Suppressor macrophage (primary cell): Measurements from ENCODE around the gene ALOX12.
A peak's percentile ranks its signal among the peaks of the same experiment; 100 is the strongest.

Experiments used
- DNase-seq, 4 experiments: peaks; one replicate each; pipeline ENCODE4 v3.0.0-alpha.2; 2020 to 2022

Gene ALOX12

DNA sequence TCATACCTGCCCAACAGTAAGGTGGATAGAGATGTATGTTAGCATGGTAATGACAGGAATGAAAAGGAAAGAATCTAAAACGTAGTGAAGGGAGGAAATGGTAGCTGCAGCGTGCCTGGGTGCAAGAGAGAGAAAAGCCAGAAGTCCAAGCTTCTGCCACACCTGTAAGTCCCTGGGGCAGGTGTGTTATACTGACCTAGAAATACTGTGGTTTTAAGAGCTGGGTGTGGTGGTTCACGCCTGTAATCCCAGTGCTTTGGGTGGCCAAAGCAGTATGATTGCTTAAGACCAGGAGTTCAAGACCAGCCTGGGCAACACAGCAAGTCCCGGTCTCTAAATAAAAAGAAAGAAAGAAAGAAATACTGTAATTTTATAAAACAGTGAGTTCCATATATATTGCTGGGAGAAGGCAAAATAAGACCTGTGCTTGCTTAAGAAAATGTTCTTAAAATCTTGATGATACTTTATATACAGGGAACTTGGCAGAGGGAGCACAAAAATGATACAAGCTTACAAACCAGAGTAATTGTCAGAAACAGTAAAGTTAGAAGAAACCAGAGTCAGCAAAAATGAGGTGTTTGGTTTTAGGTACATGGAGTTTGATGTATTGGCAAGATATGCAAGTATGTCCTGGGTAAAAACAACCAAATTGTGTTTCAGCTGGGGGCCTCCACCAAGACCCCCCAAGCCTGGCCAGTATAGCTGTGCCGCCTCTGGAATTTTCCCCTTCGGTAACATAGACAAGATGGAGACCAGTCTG is 6.6 kb downstream of the ALOX12 start:
- DNase-seq = no peak

DNA sequence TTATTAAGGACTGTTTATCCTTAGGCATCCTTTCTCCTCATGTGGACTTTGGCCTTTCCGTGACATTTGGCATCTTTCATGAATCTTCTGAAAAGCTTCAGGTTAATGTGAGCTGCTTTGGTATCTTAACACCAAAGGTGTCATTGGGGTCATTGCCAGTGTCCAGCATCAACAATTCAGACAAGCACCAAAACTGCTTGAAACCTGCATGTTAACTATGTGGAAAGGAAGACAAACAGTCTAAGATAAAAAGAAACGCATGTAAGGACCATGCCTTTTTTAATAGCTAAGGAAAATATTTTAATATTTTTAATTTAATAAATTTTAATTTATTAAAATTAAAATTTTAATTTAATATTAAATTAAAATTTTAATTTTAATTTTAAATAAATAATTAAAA is 7.9 kb downstream of the ALOX12 start:
- DNase-seq = no peak

- DNase-seq = peak; percentile 61 to 85 (median 77)
Measured at GRCh38 chr17:7004398-7005253, 8.8 kb downstream of the ALOX12 start.

- DNase-seq = no peak
Measured at GRCh38 chr17:7005716-7006115, 9.9 kb downstream of the ALOX12 start.

DNA sequence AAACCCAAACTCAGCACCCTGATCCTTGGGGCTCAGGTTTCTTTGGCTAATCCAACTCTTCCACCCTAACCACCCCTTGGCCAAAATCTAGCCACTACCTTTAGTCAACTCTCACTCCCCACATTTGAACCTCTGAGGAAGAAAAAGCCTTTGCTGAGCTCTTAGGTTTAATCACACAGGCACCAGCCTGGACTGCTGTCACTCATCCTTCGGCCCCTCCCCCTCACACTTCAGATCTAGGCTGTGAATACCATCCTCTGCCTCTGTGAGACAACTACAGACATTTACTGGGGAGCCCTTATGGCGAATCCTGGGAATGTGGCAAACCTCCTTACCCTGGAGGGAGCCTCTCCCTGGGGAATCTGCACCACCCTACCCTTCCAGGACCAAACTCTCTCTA is 11.3 kb downstream of the ALOX12 start:
- no peak for DNase-seq

DNA sequence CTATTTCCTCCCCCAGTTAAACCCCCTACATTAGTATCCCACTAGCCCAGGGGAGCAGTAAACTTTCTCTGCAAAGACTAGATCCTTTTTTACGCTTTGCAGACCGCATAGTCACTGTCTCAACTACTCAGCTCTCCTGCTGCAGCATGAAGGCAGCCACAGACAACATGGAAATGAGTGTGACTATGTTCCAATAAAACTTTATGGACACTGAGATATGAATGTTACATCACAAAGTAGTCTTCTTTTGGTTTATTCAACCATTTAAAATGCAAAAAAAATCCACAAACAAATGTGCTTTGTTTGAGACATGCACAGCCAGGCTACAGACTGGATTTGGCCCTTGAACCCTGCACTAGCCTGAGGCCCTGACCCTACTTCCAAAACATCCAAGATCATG is 14.7 kb downstream of the ALOX12 start:
- DNase-seq = no peak

GRCh38 chr17:7011415-7011814 is 15.6 kb downstream of the ALOX12 start:
- no peak for DNase-seq

GRCh38 chr17:7011942-7012254 is 16.0 kb downstream of the ALOX12 start:
- no peak for DNase-seq

- peak; percentile 99 to 100 (median 99) for DNase-seq
Measured at GRCh38 chr17:7014261-7014994, 18.6 kb downstream of the ALOX12 start.

- peak; percentile 51 to 70 (median 62) for DNase-seq
Measured at GRCh38 chr17:7014995-7015958, 19.4 kb downstream of the ALOX12 start.

DNA sequence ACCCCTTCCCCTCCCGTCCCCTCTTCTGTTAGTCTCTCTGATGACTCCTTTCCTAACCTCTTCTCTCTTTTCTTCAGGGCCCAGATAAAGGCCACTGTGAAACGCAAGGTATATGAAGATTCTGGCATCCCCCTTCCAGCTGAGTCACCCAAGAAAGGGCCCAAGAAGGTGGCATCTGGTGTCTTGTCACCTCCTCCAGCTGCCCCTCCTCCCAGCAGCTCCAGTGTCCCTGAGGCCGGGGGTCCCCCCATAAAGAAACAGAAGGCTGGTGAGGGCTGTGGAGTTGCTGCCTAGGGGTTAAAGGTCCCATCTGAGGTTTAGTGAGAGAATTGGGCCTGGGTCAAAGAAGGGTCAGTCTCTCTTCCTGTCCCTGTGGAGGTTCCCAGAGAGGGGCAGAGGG is 20.6 kb downstream of the ALOX12 start:
- no peak for DNase-seq

DNA sequence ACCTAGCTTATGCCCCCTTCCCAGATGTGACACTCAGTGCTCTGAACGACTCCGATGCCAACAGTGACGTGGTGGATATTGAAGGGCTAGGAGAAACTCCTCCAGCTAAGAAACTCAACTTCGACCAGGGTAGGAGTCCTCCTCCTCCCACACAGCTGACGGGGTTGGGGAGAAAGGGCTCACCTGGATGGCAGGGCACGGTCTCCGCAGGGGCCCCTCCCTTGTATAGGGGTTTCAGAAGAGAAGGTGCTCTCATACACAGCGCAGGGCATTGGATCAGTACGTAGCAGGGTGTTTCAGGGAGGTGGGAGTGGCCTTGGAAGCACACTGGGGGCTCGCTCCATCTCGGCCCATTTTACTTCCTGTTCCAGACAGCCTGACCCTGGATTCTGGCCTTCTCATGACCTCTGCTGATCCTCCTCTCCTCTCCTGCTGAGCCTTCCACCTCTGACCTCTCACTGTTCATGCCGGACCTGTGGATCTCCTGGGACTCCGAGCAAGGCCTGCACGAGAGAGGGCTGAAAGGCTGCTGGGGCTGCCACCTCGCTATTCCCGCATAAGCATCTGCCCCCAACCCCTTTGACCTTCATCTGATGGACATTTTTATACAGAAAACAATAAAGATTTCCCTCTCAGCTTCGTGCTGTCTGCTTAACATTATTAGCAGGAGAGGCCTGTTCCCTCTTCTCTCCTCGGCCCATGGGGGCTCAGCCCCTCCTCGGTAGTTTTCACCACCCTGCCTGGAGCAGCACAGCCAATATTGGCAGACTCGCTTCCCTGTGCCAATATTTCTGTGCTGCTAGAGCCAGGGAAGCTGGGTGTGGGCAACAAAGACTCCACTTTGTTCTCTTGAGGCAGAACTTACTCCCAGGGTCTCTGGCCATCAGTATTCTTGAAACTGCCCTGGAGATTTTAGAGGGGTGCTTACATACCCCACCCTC is 21.3 kb downstream of the ALOX12 start:
- no peak for DNase-seq

DNA sequence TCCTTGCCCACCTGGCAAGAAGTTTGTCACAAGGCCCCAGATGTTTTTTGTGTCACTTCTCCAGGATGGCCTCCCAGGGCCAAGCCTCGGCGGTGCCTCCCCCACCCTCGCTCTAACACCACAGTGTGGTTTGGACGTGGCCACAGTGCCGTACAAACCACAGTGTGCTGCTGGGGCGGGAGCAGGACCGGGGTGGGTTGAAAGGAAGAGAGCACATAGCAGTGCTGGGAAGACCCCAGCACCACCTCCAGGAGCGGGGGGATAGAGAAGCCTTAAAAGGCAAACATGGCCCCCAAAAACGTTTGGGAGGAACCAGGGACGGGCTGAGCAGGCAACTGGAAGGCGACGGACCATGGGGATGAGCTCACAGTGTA is 22.0 kb downstream of the ALOX12 start:
- no peak for DNase-seq

DNA sequence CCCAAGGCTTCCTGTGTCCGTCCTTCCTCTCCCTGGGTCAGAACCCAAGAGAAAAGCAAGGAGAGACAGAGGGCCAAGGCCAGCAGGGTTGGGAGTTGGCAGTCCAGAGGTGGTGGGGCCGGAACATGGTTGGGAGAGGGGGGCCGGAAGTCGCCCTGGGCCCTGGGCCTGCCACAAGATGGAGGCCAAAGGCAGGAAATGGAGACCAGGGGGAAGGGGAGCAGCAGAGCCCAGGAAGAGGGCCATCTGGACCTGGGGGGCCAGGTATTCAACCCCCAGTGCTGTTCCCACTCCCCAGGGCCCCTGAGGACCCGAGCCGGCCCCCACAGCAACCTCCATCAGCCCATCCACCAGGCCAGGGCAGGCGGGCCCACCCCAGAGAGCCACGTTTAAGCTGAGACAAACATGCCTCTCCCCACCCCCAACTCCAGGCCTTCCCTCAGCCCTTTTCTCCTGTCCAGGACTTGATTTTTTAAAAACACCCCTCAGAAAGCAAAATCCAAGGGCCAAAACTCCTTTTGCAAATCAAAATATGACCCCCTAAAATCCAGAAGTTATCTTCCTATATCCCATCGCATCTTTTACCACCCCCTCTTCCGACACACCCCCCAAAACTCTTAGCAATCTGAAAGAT is 22.6 kb downstream of the ALOX12 start:
- no peak for DNase-seq

- no peak for DNase-seq
Measured at GRCh38 chr17:7019367-7019766, 23.5 kb downstream of the ALOX12 start.

- DNase-seq = no peak
Measured at GRCh38 chr17:7019839-7020519, 24.1 kb downstream of the ALOX12 start.

DNA sequence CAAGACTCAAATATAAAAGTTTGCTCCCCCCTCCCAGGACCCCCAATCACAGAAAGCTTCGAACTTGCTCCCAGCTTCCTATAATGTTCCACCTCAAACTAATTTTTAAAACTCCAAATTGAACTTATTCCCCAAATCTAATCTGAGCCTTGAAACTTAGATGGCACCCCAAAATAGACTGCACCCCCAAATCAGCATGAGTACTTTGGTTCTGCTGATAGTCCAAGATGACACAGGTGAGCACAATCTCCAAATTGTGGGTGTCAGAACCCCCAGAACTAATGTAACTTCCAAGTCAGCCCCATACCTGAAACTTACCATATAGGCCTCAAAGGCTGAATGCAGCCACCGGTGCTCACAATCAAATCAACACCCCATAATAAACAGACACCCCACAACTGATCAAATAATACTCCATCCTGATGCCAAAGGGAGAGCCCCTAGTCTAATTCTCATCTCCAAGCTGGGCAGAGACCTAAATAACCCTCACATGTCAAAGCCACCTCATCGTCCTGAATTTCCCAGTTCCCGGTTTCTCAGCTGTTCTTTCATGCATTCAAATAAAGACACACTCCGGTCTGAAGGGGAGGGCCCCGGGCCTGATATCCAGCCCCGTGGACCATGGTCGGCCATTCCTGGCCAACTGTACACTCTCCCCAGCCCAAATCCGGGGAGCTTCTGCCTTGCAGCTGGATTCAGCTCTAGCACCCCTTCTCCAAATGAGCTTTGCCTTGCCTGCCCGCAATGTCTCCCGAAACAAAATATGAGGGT is 25.2 kb downstream of the ALOX12 start:
- DNase-seq = no peak

DNA sequence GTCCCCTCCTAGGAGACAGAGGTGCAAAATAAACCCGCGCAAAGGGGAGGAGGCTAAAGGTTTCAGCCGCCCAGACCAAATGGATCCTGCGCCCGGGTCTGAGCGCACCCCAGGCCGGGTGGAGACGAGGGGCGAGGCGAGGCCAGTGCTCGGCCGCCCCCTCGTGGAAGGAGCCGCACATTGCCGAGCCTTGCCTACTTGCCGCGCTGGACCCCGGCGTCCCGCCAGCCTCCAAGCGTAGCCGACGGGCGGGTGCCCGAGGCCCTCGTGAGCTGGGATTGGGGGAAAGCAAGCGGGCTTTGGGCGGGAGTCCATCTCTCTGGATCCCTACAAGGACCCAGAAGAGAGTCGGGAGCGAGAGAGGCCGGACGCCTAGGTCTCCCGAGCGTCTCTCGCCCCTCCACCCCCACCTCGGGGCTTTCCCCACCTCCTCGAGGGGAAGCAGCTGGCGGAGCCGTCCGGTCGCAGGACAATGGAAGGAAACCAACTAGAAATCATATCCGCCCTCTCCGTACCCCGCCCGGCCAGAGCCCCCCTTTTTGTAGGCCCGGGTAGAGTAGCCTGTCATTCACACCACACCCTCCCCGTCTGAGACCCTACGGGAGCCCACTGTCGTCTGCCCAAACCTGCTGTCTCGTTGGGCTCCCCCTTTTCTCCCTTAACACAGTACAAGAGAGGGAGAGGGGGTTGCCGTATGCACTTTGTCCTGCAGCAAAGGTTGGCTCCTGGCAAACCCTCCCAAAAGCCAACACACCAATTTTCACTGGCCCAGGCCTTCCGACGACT is 26.3 kb downstream of the ALOX12 start:
- peak; percentile 77 to 90 (median 88) for DNase-seq
